CD1c-positive myeloid dendritic cell (primary cell): ENCODE results near the gene DACH1.

Experiments
- DNase-seq: peaks from one replicate; pipeline ENCODE4 v3.0.0-alpha.2; 2016; ENCODE audit errors: extremely low spot score

The DACH1 gene

GRCh38 chr13:71702253-71702652, 164.8 kb downstream of the DACH1 start:
- DNase-seq = no peak

GRCh38 chr13:71701741-71702140, 165.3 kb downstream of the DACH1 start:
- DNase-seq = no peak

GRCh38 chr13:71699342-71699741, 167.7 kb downstream of the DACH1 start:
- no peak for DNase-seq

- no peak for DNase-seq
Measured at GRCh38 chr13:71695662-71696061, 171.3 kb downstream of the DACH1 start.

- DNase-seq = no peak
Measured at GRCh38 chr13:71685072-71685471, 181.9 kb downstream of the DACH1 start.

- DNase-seq = no peak
Measured at GRCh38 chr13:71681901-71682613, 184.9 kb downstream of the DACH1 start.

- no peak for DNase-seq
Measured at GRCh38 chr13:71677124-71677523, 189.9 kb downstream of the DACH1 start.

GRCh38 chr13:71672512-71672911, 194.5 kb downstream of the DACH1 start:
- no peak for DNase-seq

GRCh38 chr13:71663431-71663830, 203.6 kb downstream of the DACH1 start:
- no peak for DNase-seq

- DNase-seq = no peak
Measured at GRCh38 chr13:71661921-71662320, 205.1 kb downstream of the DACH1 start.

GRCh38 chr13:71659404-71659803, 207.6 kb downstream of the DACH1 start:
- DNase-seq = no peak

GRCh38 chr13:71645467-71645866, 221.5 kb downstream of the DACH1 start:
- DNase-seq = no peak

- DNase-seq = no peak
Measured at GRCh38 chr13:71644579-71644978, 222.4 kb downstream of the DACH1 start.

GRCh38 chr13:71643448-71643860, 223.6 kb downstream of the DACH1 start:
- DNase-seq = no peak

GRCh38 chr13:71638751-71639150, 228.3 kb downstream of the DACH1 start:
- no peak for DNase-seq

- DNase-seq = no peak
Measured at GRCh38 chr13:71634602-71635443, 232.2 kb downstream of the DACH1 start.

- DNase-seq = no peak
Measured at GRCh38 chr13:71634182-71634581, 232.8 kb downstream of the DACH1 start.

- DNase-seq = no peak
Measured at GRCh38 chr13:71632721-71633120, 234.3 kb downstream of the DACH1 start.

GRCh38 chr13:71632206-71632605, 234.8 kb downstream of the DACH1 start:
- no peak for DNase-seq

- no peak for DNase-seq
Measured at GRCh38 chr13:71629167-71629566, 237.8 kb downstream of the DACH1 start.

- no peak for DNase-seq
Measured at GRCh38 chr13:71626421-71627117, 240.4 kb downstream of the DACH1 start.

GRCh38 chr13:71625694-71626093, 241.3 kb downstream of the DACH1 start:
- no peak for DNase-seq
